Right lobe of liver (tissue), 6 donors: ENCODE data around the gene PDGFD. TPM values are rescaled to one million over a fixed set of nuclear protein-coding genes. Genes with fewer than 3 reads are reported as not detected.

Source experiments
- ATAC-seq, 4 donors: fragments of 200-7000 bp; cut with Tn5 transposase; one replicate each; pipeline ENCODE4 v1.9.1; 2020; ENCODE audit warnings: mild to moderate bottlenecking in 4 of 4, moderate library complexity in 4 of 4
- DNase-seq, 3 donors: peaks; one replicate each; pipeline ENCODE4 v3.0.0-alpha.2; 2020
- H3K27ac ChIP-seq, 3 donors: fragments of 200-600 bp; one replicate each; pipeline ENCODE4 v1.8.0; 2022
- H3K27me3 ChIP-seq, 2 donors: fragments of 200-600 bp; one replicate each; pipeline ENCODE4 v1.8.0; 2022
- H3K36me3 ChIP-seq, 4 donors: fragments of 200-600 bp; sonication (generic) in 1 of 4; one replicate each; pipeline versions ENCODE4 v1.5.1 to v1.8.0; 2017 to 2022; ENCODE audit warnings: control low read depth in 1 of 4
- H3K4me1 ChIP-seq, 4 donors: fragments of 200-600 bp; sonication (generic) in 1 of 4; one replicate each; pipeline versions ENCODE4 v1.5.1 to v1.8.0; 2017 to 2022; ENCODE audit warnings: control low read depth in 1 of 4
- H3K4me3 ChIP-seq, 3 donors: fragments of 200-600 bp; one replicate each; pipeline ENCODE4 v1.8.0; 2022
- H3K9me3 ChIP-seq, 4 donors: fragments of 200-600 bp; sonication (generic) in 1 of 4; one replicate each; pipeline versions ENCODE4 v1.5.1 to v1.8.0; 2017 to 2022; ENCODE audit warnings: control low read depth in 1 of 4
- CTCF ChIP-seq, 4 donors: fragments of 200-600 bp in 3 of 4; fragments of 450-650 bp in 1 of 4; IDR thresholded peaks; one replicate each; pipeline versions ENCODE4 v1.5.1 to v1.8.0; 2016 to 2022; ENCODE audit warnings: antibody characterized with exemption in 4 of 4, mild to moderate bottlenecking in 2 of 4
- POLR2A ChIP-seq: fragments of 450-650 bp; IDR thresholded peaks from one replicate; pipeline ENCODE4 v1.6.1; 2017; ENCODE audit warnings: antibody characterized with exemption, mild to moderate bottlenecking
- WGBS: methylation state at CpG from one replicate; pipeline ENCODE4 v1.1.6; 2018; ENCODE audit warnings: low coverage, low lambda C conversion rate; ENCODE audit not compliant: insufficient coverage; ENCODE audit errors: missing lambda C conversion rate; 5-methylcytosine and 5-hydroxymethylcytosine counted together
- intact Hi-C, 2 donors: fragments of 100-400 bp; cut with DNase I; formaldehyde crosslinking; loops; one replicate each; pipeline versions ENCODE4 v1.11.2 to v1.14.1; 2022
- total RNA-seq, 6 experiments: library from RNA; depleted of rRNA in 2 of 6; stranded (reverse); fragments of >200 nt in 2 of 6; fragmentation: NEBNext Ultra II Directional in 3 of 6; extraction: Animal tissue kit (Norgen Biotek cat#: 25700) in 3 of 6; gene quantifications; one replicate each; pipeline versions ENCODE4 v1.1.0 to v1.2.4, GENCODE V29; 2016 to 2023
- donor health status: DM: no; HTN: yes; CAD: no.
- donor health status: DM: no; HTN: no; CAD: no.
- donor health status: DM: no; HTN: no; CAD: no.
- donor health status: DM: no; HTN: yes; CAD: no.
- donor health status: DM: no; HTN: yes; CAD: no.

Gene PDGFD
- total RNA-seq, 6 experiments from 2014 or later = 0.84 to 1.6 (median 1.1) TPM

- TF ChIP-seq CTCF (IDR thresholded peaks at IDR 0.05) = no peak
- TF ChIP-seq POLR2A = no peak
- 20% methylated on average over 2 of the region's 2 CpGs for WGBS
- ATAC-seq = no peak
- Histone ChIP-seq H3K27me3 (no peaks in the 10 kb centered on the region), H3K4me3 (no peak overlapping the region), H3K36me3 (no peaks in the 10 kb centered on the region), H3K9me3 (no peaks in the 10 kb centered on the region), H3K27ac (no peak overlapping the region), H3K4me1 (no peaks in the 10 kb centered on the region)
- no peak for DNase-seq
- intact Hi-C loops = no loop called here
These were observed 216.4 kb downstream of the PDGFD start for GRCh38 chr11:103947546-103947919.

- intact Hi-C loops = no loop called here
- no peak for TF ChIP-seq CTCF (IDR thresholded peaks at IDR 0.05)
- TF ChIP-seq POLR2A = no peak
- DNase-seq (no peak), ATAC-seq (no peak)
- H3K9me3 ChIP-seq = no peaks in the 10 kb centered on the region
- no peaks in the 10 kb centered on the region for H3K36me3 ChIP-seq
- 25% methylated on average over 3 of the region's 3 CpGs for WGBS
- no peak overlapping the region for H3K27ac ChIP-seq
- no peaks in the 10 kb centered on the region for H3K4me1 ChIP-seq
- H3K4me3 ChIP-seq = no peak overlapping the region
- H3K27me3 ChIP-seq = no peaks in the 10 kb centered on the region
These were observed 217.0 kb downstream of the PDGFD start for GRCh38 chr11:103946793-103947545.

GRCh38 chr11:103944251-103944940 lies 219.6 kb downstream of the PDGFD start:
- no peak for TF ChIP-seq POLR2A
- TF ChIP-seq CTCF (IDR thresholded peaks at IDR 0.05) = no peak
- H3K27me3 ChIP-seq = no peaks in the 10 kb centered on the region
- H3K27ac ChIP-seq = no peak overlapping the region
- no peaks in the 10 kb centered on the region for H3K36me3 ChIP-seq
- intact Hi-C loops = no loop called here
- no peak for DNase-seq
- H3K4me3 ChIP-seq = no peak overlapping the region
- no peaks in the 10 kb centered on the region for H3K9me3 ChIP-seq
- no peak for ATAC-seq
- WGBS = 67% methylated on average over 1 of the region's 1 CpG
- no peaks in the 10 kb centered on the region for H3K4me1 ChIP-seq

GRCh38 chr11:103942646-103943045 lies 221.3 kb downstream of the PDGFD start:
- no peaks in the 10 kb centered on the region for H3K36me3 ChIP-seq
- DNase-seq (no peak), ATAC-seq (no peak)
- no peak overlapping the region for H3K27ac ChIP-seq
- no peaks in the 10 kb centered on the region for H3K9me3 ChIP-seq
- no peaks in the 10 kb centered on the region for H3K4me1 ChIP-seq
- TF ChIP-seq CTCF (IDR thresholded peaks at IDR 0.05) = no peak
- no peak for TF ChIP-seq POLR2A
- no peak overlapping the region for H3K4me3 ChIP-seq
- no peaks in the 10 kb centered on the region for H3K27me3 ChIP-seq
- intact Hi-C loops = no loop called here
- WGBS = 71% methylated on average over 1 of the region's 1 CpG
